ENCODE results near the gene ZNF629.
"Not testable (repeated sequence)": the region's sequence is repeated elsewhere in the genome, so short reads cannot be mapped to it uniquely, and the experiment has no call there.

The ZNF629 gene

DNA sequence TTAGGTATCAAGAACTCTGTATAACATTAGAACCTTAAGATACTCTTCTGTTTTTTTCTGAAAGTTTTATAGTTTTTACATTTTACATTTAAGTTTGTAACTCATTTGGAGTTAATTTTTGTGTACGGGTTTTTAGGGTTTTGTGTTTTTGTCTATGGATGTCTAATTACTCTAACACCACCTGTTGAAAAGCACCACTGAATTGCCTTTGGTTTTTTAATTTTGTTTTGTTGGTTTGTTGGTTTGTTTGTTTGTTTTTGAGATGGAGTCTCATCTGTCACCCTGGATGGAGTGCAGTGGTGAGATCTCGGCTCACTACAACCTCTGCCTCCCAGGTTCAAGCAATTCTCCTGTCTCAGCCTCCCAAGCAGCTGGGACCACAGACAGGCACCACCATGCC is 29.8 kb upstream of the ZNF629 start:
- H3K4me3 ChIP-seq (ENCODE audit: low read length) = no peak overlapping the region
- TF ChIP-seq, protein P1, sequence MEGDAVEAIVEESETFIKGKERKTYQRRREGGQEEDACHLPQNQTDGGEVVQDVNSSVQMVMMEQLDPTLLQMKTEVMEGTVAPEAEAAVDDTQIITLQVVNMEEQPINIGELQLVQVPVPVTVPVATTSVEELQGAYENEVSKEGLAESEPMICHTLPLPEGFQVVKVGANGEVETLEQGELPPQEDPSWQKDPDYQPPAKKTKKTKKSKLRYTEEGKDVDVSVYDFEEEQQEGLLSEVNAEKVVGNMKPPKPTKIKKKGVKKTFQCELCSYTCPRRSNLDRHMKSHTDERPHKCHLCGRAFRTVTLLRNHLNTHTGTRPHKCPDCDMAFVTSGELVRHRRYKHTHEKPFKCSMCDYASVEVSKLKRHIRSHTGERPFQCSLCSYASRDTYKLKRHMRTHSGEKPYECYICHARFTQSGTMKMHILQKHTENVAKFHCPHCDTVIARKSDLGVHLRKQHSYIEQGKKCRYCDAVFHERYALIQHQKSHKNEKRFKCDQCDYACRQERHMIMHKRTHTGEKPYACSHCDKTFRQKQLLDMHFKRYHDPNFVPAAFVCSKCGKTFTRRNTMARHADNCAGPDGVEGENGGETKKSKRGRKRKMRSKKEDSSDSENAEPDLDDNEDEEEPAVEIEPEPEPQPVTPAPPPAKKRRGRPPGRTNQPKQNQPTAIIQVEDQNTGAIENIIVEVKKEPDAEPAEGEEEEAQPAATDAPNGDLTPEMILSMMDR (IDR thresholded peaks at IDR 0.05; ENCODE audit: insufficient read depth, low read depth, low read length, missing control alignments) = no peak
- DNase-seq (ENCODE audit: low read depth) = no peak

- peak; percentile 34 for DNase-seq (ENCODE audit: low read depth)
- H3K4me3 ChIP-seq (ENCODE audit: low read length) = peak overlapping the region; percentile 48
- TF ChIP-seq, protein P1 (IDR thresholded peaks at IDR 0.05; ENCODE audit: insufficient read depth, low read depth, low read length, missing control alignments) = no peak
These were observed 26.8 kb upstream of the ZNF629 start for GRCh38 chr16:30813821-30814189.

GRCh38 chr16:30809675-30810074 is 22.7 kb upstream of the ZNF629 start:
- DNase-seq (ENCODE audit: low read depth) = not testable (repeated sequence)

GRCh38 chr16:30808890-30809426 is 22.0 kb upstream of the ZNF629 start:
- not testable (repeated sequence) for DNase-seq (ENCODE audit: low read depth); H3K4me3 ChIP-seq (ENCODE audit: low read length)

More at GRCh38 chr16:30809675-30810074, 22.7 kb upstream of the ZNF629 start:
- H3K4me3 ChIP-seq (ENCODE audit: low read length) = not testable (repeated sequence)

DNA sequence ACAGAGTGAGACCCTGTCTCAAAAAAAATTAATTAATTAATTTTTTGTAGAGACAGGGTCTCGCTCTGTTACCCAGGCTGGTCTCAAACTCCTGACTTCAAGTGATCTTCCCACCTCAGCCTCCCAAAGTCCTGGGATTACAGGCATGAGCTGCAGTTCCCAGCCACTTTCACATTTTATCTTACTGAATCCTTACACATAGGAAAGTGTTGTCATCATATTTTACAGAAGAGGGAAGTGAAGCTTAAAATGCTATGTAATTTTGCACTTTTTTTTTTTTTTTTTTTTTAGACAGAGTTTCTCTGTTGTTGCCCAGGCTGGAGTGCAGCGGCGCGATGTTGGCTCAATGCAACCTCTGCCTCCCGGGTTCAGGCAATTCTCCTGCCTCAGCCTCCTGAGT is 21.1 kb upstream of the ZNF629 start:
- H3K4me3 ChIP-seq (ENCODE audit: low read length) = no peak overlapping the region
- no peak for DNase-seq (ENCODE audit: low read depth)
- TF ChIP-seq, protein P1 (IDR thresholded peaks at IDR 0.05; ENCODE audit: insufficient read depth, low read depth, low read length, missing control alignments) = no peak

DNA sequence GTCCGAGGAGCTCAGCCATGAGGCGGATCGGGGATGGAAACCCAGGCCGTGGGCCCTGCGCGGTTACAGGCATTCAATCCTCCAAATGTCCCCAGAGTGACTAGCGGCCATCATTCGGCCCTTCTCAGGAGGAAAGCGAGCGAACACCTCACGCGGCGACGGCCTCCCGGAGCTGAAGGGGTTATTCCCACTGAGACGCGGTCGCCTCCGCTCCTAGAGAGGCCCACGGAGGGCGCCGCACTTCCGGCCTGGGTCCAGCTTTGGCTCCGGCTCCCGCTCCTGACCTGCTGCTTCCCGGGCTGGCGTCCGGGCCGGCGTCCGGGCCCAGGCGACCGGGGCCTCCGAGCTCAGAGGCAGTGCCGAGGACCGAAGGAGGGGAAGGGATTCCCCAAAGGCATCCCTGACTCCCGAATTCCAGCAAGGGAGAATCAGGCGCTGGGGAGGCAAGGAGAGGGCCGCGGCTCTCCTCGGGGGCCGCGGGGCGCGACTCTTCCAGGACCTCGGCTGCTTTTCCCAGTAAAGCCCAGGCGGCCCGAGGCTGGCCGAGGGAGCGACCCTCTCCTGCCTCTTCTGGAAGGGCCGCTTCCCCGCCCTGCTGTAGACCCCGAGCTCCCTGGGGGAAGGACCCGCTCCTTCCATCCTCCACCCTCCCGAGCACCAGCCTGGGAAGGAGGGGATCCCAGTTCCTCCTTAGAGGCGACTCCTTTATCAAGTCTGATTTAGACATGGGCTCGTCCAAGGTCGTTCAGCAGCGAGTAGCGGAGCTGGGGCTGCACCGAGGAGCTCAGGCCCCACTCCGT is 18.6 kb upstream of the ZNF629 start:
- peak overlapping the region; percentile 67 for H3K4me3 ChIP-seq (ENCODE audit: low read length)
- peak; percentile 71 for DNase-seq (ENCODE audit: low read depth)
- TF ChIP-seq, protein P1 (IDR thresholded peaks at IDR 0.05; ENCODE audit: insufficient read depth, low read depth, low read length, missing control alignments) = no peak

GRCh38 chr16:30805056-30805369 is 18.0 kb upstream of the ZNF629 start:
- DNase-seq (ENCODE audit: low read depth) = no peak
- TF ChIP-seq, protein P1 (IDR thresholded peaks at IDR 0.05; ENCODE audit: insufficient read depth, low read depth, low read length, missing control alignments) = no peak
- peak overlapping the region; percentile 67 for H3K4me3 ChIP-seq (ENCODE audit: low read length)

- DNase-seq (ENCODE audit: low read depth) = no peak
- TF ChIP-seq, protein P1 (IDR thresholded peaks at IDR 0.05; ENCODE audit: insufficient read depth, low read depth, low read length, missing control alignments) = no peak
- no peak overlapping the region for H3K4me3 ChIP-seq (ENCODE audit: low read length)
These were observed 15.9 kb upstream of the ZNF629 start for GRCh38 chr16:30802936-30803335.

Data from epithelial cell of esophagus (primary cell).